ENCODE data around the gene PBX3.

DNA sequence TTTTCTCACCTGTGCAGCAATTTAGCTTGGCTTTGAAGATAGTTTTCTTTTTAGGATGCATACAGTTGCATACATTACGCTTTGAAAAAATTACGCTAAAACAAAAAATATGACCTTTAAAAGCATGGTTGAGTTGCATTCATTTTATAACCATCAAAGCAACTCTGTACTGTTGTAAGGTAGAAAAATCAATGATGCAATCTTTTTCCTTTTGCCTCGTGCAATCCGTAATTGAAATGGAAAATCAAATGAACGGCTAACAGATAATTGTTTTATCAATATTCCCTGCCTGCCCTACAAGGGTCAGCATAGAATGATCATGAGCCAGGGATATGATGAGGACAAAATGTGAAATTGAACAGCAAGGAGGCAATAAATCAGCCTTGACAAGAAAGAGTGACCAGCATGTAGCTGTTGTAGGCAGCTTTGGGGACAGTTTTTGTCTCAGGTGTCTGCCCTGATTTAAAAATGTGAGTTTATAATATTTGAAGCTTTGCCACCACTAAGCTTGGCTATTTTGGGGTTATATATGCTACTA is 98.2 kb downstream of the PBX3 start:
- TF ChIP-seq KLF10 (CRISPR knock-in tag; IDR thresholded peaks at IDR 0.05) (no peak), SMC3 (conservative IDR thresholded peaks at IDR 0.05; ENCODE audit: insufficient read depth, low read depth, low read length) (no peak)
- TF ChIP-seq, protein P1, sequence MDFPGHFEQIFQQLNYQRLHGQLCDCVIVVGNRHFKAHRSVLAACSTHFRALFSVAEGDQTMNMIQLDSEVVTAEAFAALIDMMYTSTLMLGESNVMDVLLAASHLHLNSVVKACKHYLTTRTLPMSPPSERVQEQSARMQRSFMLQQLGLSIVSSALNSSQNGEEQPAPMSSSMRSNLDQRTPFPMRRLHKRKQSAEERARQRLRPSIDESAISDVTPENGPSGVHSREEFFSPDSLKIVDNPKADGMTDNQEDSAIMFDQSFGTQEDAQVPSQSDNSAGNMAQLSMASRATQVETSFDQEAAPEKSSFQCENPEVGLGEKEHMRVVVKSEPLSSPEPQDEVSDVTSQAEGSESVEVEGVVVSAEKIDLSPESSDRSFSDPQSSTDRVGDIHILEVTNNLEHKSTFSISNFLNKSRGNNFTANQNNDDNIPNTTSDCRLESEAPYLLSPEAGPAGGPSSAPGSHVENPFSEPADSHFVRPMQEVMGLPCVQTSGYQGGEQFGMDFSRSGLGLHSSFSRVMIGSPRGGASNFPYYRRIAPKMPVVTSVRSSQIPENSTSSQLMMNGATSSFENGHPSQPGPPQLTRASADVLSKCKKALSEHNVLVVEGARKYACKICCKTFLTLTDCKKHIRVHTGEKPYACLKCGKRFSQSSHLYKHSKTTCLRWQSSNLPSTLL (IDR thresholded peaks at IDR 0.05): no peak
- TF ChIP-seq, protein P2, sequence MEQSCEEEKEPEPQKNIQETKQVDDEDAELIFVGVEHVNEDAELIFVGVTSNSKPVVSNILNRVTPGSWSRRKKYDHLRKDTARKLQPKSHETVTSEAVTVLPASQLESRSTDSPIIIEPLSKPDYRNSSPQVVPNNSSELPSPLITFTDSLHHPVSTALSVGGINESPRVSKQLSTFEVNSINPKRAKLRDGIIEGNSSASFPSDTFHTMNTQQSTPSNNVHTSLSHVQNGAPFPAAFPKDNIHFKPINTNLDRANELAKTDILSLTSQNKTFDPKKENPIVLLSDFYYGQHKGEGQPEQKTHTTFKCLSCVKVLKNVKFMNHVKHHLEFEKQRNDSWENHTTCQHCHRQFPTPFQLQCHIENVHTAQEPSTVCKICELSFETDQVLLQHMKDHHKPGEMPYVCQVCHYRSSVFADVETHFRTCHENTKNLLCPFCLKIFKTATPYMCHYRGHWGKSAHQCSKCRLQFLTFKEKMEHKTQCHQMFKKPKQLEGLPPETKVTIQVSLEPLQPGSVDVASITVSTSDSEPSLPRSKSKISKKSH (CRISPR knock-in tag; IDR thresholded peaks at IDR 0.05): no peak
